Daoy (cell line): ENCODE results near the gene LDLRAD3. TPM values are rescaled to one million over a fixed set of nuclear protein-coding genes. Genes with fewer than 3 reads are reported as not detected.
"Not testable (repeated sequence)": the region's sequence is repeated elsewhere in the genome, so short reads cannot be mapped to it uniquely, and the experiment has no call there.

Source experiments
- DNase-seq: peaks from one replicate; pipeline ENCODE4 v3.0.0-alpha.2; 2015; ENCODE audit warnings: low read depth
- total RNA-seq: library from RNA; depleted of rRNA; stranded (reverse); fragments of >200 nt; shearing (Covaris generic); gene quantifications from 2 replicates; pipeline ENCODE4 v1.2.3, GENCODE V29; 2014

LDLRAD3 gene
- total RNA-seq, 1 experiment from 2014 or later: 6.1 TPM

DNA sequence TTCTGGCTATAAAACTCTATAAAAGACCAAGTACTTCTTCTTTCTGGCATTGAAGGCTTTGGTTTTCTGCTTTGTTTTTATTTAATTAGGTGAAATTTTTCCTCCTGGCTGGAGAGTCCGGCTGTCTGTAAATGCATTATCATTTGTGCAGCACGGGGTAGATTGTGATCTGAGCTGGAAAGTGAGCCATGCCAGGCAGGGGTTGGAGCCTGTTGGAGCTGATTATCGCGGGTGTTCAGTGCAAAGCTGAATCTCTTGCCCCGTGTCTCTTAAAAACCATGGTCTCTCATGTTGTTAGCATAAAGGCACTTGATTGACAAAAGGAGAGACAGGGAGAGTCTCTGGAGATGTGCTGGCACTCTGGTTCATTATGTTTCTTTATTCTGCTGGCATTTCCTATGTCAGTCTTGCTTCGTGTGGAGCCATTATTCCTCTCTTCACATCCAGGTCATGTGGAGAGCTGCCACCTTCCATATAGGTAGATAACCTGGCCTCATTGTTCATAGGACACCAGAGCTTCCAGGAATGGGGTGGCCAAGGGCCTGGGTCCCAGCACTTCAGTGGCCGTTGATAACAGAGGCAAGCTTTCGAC, 75.2 kb downstream of the LDLRAD3 start:
- DNase-seq: no peak

DNA sequence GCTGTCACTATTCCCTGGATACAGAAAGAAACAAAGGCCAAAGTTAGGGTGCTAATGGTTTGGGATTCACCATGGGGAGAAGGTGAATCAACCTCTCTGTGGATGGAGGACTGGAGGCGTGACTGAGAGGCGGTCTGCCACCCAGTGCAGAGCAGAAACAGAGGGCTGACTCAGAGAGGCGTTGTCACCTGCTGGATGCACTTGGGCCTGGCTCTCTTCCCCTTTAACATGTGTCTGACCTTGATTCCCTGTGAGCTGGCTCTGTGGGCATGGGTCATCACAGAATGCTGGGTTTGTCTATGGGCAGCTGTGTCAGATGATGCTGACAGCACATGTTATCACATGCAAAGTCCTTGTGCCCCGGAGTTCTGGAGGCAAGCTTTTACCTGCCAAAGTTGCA, 75.9 kb downstream of the LDLRAD3 start:
- peak; percentile 56 for DNase-seq

GRCh38 chr11:36022882-36023281, 79.0 kb downstream of the LDLRAD3 start:
- DNase-seq: no peak

DNA sequence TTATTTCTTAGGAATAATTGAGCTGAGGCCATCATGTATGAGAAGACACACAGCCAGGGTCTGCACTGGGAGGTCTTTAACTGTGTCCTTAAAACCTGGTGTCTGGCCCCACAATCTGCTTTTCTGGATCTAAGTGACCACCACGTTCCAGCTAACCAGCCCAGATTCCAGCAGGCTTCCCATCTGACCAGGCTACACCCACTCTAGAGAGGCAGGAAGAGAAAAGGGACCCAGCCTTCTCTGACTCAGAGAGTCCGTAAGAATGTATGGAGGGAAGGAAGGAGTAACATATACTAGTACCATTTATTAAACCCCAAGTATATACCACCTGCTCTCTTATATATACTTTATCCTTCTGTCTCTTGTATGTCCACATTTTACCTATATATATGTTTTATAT, 80.1 kb downstream of the LDLRAD3 start:
- DNase-seq: peak; percentile 23

GRCh38 chr11:36024716-36025115, 80.9 kb downstream of the LDLRAD3 start:
- no peak for DNase-seq

GRCh38 chr11:36026315-36026968, 82.6 kb downstream of the LDLRAD3 start:
- no peak for DNase-seq

GRCh38 chr11:36027731-36028130, 83.9 kb downstream of the LDLRAD3 start:
- no peak for DNase-seq

- no peak for DNase-seq
Measured at GRCh38 chr11:36029616-36030015, 85.8 kb downstream of the LDLRAD3 start.

DNA sequence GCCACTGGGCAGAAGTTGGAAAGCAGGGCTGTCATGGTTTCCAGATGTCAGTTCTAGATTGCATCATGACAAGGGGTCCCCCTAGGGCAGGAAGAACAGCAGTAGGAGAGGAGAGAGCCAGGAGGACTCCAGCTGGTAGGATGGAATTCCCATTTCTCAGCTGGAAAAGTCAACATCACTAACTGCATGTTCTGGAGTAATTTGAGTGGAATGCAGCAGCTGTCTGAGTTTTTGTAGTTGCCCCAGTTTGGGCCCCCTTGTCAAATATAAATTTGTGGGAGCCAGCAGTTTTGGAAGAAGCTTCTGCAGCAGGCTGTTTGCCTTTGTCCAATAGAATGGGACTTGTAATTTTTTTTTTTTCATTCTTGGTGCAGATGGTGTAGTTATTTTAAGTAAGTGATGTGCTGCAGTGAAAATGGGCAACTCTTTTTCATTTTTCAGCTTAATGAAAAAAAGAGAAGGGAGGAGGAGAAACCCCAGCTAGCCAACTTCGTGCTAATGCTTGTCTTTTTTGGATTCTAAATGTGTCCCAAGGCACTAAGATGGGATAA, 86.9 kb downstream of the LDLRAD3 start:
- peak; percentile 15 for DNase-seq

DNA sequence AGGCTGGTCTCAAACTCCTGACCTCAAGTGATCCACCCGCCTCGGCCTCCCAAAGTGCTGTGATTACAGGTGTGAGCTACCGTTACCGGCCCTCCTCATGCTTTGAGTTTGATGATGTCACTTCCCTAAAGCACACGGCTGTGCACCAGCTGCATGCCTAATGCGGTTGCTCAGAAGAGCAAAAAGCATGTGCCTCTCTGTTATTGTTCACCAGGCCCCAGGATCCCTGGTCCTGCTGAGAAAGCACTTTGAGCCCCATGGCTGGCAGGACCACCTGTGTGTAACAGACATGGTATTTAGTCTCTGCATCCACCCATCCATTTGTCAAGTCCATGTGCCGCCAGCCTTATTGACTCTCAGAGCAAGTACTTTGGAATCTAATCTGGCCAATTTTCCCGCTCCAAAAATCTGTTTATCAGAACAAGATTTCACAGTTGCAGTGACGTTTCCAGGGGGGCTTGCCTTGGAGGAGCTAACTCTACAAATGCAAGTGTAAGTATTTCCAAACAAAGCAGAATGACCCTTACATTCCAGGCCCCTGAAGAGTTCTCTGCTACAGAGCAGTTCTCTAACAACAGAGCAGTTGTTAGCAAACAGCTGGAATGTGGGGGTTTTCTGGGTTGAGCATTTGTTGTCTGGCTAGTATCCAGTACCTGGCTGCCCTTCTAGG, 89.4 kb downstream of the LDLRAD3 start:
- DNase-seq: no peak

GRCh38 chr11:36033936-36034335, 90.1 kb downstream of the LDLRAD3 start:
- DNase-seq: no peak

DNA sequence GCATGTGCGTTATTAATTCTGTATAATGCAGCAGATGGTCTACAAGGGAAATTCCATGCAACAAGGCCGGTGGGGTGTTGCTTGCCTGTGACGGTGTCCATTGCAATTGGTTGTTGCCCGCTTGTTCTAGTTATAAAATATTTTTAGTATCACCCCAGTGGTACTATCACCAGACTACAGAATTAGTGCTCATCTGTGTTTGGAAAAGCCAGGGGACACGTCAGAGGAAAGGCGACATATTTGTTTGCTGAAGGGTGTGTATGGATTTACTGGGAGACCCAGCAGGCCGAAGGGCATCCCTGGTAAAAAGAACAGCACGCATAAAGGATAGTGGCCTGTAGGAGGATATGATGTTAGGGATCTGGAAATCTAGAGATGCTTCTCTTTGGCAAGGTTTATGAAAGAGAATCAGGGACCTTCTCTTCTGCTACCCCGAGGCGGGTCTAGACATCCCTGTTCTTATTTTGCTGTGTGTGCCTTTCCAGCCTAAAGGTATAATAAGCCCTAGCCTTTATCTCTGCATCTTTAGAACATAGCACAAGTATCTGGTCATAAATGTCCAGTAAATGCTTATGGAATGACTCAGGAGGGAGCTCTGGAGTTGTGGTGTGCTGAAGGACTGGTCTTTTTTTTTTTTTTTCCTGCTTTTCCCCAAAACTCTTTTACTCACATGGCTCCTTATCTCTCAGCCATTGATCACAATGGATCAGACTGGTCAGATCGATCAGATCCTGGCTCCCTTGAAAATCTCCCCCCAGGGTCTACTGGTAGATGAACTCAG, 90.9 kb downstream of the LDLRAD3 start:
- DNase-seq: peak; percentile 65

- DNase-seq: no peak
Measured at GRCh38 chr11:36035454-36035853, 91.6 kb downstream of the LDLRAD3 start.

DNA sequence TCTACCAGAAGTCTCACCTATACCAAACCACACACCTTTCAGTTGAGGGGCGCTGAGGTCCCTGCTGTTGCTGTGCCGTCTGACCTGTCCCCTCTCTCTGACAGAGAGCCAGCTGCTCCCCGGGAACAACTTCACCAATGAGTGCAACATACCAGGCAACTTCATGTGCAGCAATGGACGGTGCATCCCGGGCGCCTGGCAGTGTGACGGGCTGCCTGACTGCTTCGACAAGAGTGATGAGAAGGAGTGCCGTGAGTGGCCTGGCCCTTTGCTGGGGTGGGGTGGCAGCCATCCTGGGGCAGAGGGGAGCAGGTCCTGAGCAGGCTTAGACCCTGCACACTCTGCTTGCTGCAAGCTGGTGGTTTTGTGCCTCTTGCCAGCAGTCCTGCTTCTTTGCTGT, 92.1 kb downstream of the LDLRAD3 start:
- no peak for DNase-seq

DNA sequence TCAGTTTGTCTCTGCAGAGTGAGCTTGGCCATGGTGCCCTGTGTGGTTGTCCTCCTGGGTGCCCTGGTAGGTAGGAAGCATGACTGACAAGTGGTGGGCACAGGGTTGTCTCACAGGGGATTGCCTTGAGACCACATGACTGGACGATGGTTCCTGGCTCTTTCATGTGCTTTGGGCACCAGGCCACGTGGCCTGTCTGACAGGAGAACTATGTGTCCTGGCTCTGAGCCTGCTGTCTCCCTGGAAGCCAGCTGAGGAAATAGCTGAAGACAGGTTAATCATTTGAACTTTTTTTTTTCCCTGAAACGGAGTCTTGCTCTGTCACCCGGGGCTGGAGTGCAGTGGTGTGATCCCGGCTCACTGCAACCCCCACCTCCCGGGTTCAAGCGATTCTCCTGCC, 93.2 kb downstream of the LDLRAD3 start:
- DNase-seq: peak; percentile 19

GRCh38 chr11:36038541-36038940, 94.7 kb downstream of the LDLRAD3 start:
- no peak for DNase-seq

GRCh38 chr11:36039471-36039870, 95.6 kb downstream of the LDLRAD3 start:
- no peak for DNase-seq

- no peak for DNase-seq
Measured at GRCh38 chr11:36041988-36042611, 98.2 kb downstream of the LDLRAD3 start.

GRCh38 chr11:36044636-36045035, 100.8 kb downstream of the LDLRAD3 start:
- DNase-seq: no peak

- not testable (repeated sequence) for DNase-seq
Measured at GRCh38 chr11:36045945-36046344, 102.1 kb downstream of the LDLRAD3 start.

DNA sequence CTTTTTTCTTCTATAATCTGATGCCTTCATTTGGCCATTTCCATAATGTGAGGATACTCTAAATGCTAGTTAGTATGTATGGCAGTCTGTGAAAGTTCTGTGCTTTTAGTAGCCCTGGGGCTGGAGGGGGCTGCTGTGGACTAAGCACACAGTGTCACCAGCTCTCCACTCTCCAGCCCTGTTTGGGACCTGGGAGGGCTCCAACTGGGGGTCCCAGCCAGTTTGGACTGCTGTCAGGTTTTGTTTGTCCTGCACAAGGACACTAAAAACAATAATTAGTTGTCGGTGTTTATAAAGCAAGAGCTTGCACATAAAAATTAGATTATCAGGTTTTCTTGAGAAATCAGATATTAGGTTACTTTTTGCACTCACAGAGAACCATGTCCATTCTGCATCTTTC, 103.1 kb downstream of the LDLRAD3 start:
- no peak for DNase-seq

DNA sequence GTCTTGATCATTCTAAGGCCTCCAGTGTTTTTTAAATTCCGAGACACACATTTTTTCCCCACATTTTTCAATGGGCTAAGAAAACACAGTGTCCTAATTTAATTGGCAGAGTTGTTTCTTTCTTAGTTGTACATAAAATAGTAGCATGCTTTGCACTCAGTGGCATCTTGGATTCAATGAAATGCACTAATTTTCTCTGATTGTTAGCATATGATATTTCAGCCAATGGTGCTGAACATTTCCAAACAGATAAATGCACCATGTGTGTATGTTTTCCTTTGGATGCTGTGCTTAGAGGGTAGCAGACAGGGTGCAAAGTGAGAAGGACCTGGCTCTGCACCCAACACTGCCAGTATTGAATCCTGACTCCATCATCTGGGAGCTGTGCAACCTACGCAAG, 103.5 kb downstream of the LDLRAD3 start:
- no peak for DNase-seq
